ENCODE results near the gene SLC22A31.

Gene SLC22A31

DNA sequence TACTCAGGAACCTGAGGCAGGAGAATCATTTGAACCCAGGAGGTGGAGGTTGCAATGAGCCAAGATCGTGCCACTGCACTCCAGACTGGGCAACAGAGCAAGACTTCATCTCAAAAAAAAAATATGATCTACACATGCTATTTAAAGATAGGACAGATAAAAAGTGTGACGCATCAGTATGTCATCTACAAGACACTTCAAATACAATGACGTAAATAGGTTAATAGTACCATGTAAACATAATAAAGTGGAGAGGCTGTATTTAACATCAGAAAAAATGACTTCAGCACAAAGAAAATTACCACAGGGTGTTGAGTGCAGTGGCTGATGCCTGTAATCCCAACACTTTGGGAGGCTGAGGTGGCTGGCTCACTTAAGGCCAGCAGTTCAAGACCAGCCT lies 37.4 kb upstream of the SLC22A31 start:
- Histone ChIP-seq H3K27ac (ENCODE audit: low read length) (no peak overlapping the region), H3K9me3 (ENCODE audit: insufficient read depth, low read depth, low read length) (peaks cover 24% of the 10 kb centered on the region; the same call in 1 of the 2 replicates), H3K4me3 (ENCODE audit: low read length) (no peak overlapping the region), H3K4me1 (ENCODE audit: insufficient read depth, low read length) (no peaks in the 10 kb centered on the region), H3K9ac (ENCODE audit: low read depth, low read length) (no peak overlapping the region), H3K36me3 (ENCODE audit: insufficient read depth, low read depth, low read length) (peaks cover 24% of the 10 kb centered on the region), H3K27me3 (ENCODE audit: insufficient read depth, low read length) (no peaks in the 10 kb centered on the region)

- Histone ChIP-seq H3K27ac (ENCODE audit: low read length) (no peak overlapping the region), H3K4me1 (ENCODE audit: insufficient read depth, low read length) (no peaks in the 10 kb centered on the region), H3K9ac (ENCODE audit: low read depth, low read length) (no peak overlapping the region), H3K27me3 (ENCODE audit: insufficient read depth, low read length) (no peaks in the 10 kb centered on the region), H3K36me3 (ENCODE audit: insufficient read depth, low read depth, low read length) (peaks cover 59% of the 10 kb centered on the region), H3K9me3 (ENCODE audit: insufficient read depth, low read depth, low read length) (peaks cover 49% of the 10 kb centered on the region), H3K4me3 (ENCODE audit: low read length) (no peak overlapping the region)
Observed at GRCh38 chr16:89233678-89234490, 33.5 kb upstream of the SLC22A31 start.

DNA sequence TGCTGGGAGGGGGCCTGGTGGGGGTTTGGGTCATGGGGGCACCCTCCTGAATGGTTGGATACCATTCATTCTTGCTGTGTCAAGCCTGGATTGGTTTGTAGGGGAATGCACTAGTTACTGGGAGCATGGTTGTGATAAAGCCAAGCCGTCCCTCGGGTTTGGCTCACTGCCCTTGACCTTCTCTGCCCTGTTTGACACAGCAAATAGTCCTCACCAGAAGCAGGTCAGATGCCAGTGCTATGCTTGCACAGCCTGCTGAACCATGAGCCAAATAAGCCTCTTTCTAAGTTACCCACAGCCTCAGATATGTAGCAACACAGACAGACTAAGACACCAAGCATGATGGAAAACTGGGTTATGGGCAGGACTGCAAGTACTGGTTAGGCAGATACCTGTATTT lies 31.8 kb upstream of the SLC22A31 start:
- Histone ChIP-seq H3K4me1 (ENCODE audit: insufficient read depth, low read length) (no peaks in the 10 kb centered on the region), H3K9ac (ENCODE audit: low read depth, low read length) (no peak overlapping the region), H3K27me3 (ENCODE audit: insufficient read depth, low read length) (no peaks in the 10 kb centered on the region), H3K4me3 (ENCODE audit: low read length) (no peak overlapping the region), H3K9me3 (ENCODE audit: insufficient read depth, low read depth, low read length) (peaks cover 67% of the 10 kb centered on the region), H3K27ac (ENCODE audit: low read length) (no peak overlapping the region), H3K36me3 (ENCODE audit: insufficient read depth, low read depth, low read length) (peaks cover 77% of the 10 kb centered on the region)

- Histone ChIP-seq H3K4me3 (ENCODE audit: low read length) (no peak overlapping the region), H3K9me3 (ENCODE audit: insufficient read depth, low read depth, low read length) (peaks cover 70% of the 10 kb centered on the region), H3K27me3 (ENCODE audit: insufficient read depth, low read length) (no peaks in the 10 kb centered on the region), H3K4me1 (ENCODE audit: insufficient read depth, low read length) (no peaks in the 10 kb centered on the region), H3K9ac (ENCODE audit: low read depth, low read length) (no peak overlapping the region), H3K36me3 (ENCODE audit: insufficient read depth, low read depth, low read length) (peaks cover 91% of the 10 kb centered on the region), H3K27ac (ENCODE audit: low read length) (no peak overlapping the region)
Observed at GRCh38 chr16:89230255-89230654, 29.9 kb upstream of the SLC22A31 start.

DNA sequence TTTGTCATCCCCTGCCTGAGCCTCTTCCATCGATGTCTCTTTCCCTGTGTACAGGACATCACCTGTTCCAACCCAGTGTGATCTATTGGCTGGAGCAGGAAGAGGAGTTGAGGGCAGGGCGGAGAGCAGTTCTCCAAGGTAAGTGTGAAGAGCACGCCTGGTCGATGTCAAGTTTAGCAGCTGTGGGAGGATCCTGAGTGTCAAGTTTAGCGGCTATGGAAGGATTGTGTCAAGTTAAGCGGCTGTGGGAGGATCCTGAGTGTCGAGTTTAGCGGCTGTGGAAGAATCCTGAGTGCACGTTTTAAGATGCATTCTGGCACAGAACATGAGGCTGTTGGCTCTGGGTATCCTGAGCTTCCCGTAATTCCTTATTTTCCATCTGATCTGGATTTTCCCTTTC lies 24.3 kb upstream of the SLC22A31 start:
- Histone ChIP-seq H3K36me3 (ENCODE audit: insufficient read depth, low read depth, low read length) (peaks cover 79% of the 10 kb centered on the region), H3K4me1 (ENCODE audit: insufficient read depth, low read length) (no peaks in the 10 kb centered on the region), H3K9me3 (ENCODE audit: insufficient read depth, low read depth, low read length) (peaks cover 28% of the 10 kb centered on the region), H3K27me3 (ENCODE audit: insufficient read depth, low read length) (no peaks in the 10 kb centered on the region), H3K9ac (ENCODE audit: low read depth, low read length) (no peak overlapping the region), H3K27ac (ENCODE audit: low read length) (no peak overlapping the region), H3K4me3 (ENCODE audit: low read length) (no peak overlapping the region)

DNA sequence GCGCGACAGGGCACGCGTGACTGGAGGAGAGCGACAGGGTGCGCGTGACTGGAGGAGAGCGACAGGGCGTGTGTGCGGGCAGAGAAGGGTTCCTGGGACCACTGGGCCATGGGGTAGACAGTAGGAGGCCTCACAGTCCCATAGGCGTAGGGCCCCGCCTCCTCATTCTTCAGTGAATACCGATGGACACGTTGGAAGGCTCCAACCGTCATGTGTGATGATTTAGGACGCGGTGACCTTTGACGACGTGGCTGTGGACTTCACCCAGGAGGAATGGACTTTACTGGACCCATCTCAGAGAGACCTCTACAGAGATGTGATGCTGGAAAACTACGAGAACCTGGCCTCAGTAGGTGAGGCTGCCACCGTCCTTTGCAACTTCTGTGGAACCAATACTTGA lies 22.6 kb upstream of the SLC22A31 start:
- Histone ChIP-seq H3K4me3 (ENCODE audit: low read length) (no peak overlapping the region), H3K9me3 (ENCODE audit: insufficient read depth, low read depth, low read length) (peaks cover 16% of the 10 kb centered on the region), H3K36me3 (ENCODE audit: insufficient read depth, low read depth, low read length) (peaks cover 64% of the 10 kb centered on the region)

GRCh38 chr16:89221604-89222003 lies 21.3 kb upstream of the SLC22A31 start:
- H3K9me3 ChIP-seq (ENCODE audit: insufficient read depth, low read depth, low read length), result peaks cover 2% of the 10 kb centered on the region
- H3K4me1 ChIP-seq (ENCODE audit: insufficient read depth, low read length), result peaks cover 4% of the 10 kb centered on the region; the same call in 1 of the 2 replicates
- H3K36me3 ChIP-seq (ENCODE audit: insufficient read depth, low read depth, low read length), result peaks cover 50% of the 10 kb centered on the region
- H3K4me3 ChIP-seq (ENCODE audit: low read length), result no peak overlapping the region
- no peak overlapping the region for H3K9ac ChIP-seq (ENCODE audit: low read depth, low read length)
- H3K27ac ChIP-seq (ENCODE audit: low read length), result no peak overlapping the region
- no peaks in the 10 kb centered on the region for H3K27me3 ChIP-seq (ENCODE audit: insufficient read depth, low read length)

More for the DNA sequence above, 22.6 kb upstream of the SLC22A31 start:
- Histone ChIP-seq H3K9ac (ENCODE audit: low read depth, low read length) (no peak overlapping the region), H3K4me1 (ENCODE audit: insufficient read depth, low read length) (no peaks in the 10 kb centered on the region), H3K27ac (ENCODE audit: low read length) (no peak overlapping the region), H3K27me3 (ENCODE audit: insufficient read depth, low read length) (no peaks in the 10 kb centered on the region)

DNA sequence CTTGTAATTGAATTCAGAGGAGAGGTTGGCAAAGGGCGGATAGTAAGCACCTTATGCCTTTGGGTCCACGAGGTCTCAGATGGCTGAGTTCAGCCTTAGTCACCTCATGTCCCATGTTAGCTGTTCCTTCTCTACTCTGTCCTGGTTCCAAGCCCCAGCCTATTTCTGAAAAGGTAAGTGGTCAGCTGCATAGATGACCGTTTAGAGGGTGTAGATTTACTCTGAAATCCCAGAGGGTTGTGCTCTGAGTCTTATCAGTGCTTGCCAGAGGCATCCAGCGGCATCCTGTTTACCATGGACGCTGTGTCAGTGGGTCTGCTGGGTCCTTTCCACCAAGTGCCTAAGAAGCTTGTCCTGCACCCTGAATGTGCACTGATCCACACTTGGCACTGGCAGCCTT lies 19.0 kb upstream of the SLC22A31 start:
- no peak overlapping the region for H3K4me3 ChIP-seq (ENCODE audit: low read length)
- H3K27me3 ChIP-seq (ENCODE audit: insufficient read depth, low read length), result no peaks in the 10 kb centered on the region
- H3K4me1 ChIP-seq (ENCODE audit: insufficient read depth, low read length), result peaks cover 4% of the 10 kb centered on the region; the same call in 1 of the 2 replicates
- H3K27ac ChIP-seq (ENCODE audit: low read length), result no peak overlapping the region
- H3K36me3 ChIP-seq (ENCODE audit: insufficient read depth, low read depth, low read length), result peaks cover 29% of the 10 kb centered on the region
- no peaks in the 10 kb centered on the region for H3K9me3 ChIP-seq (ENCODE audit: insufficient read depth, low read depth, low read length)
- no peak overlapping the region for H3K9ac ChIP-seq (ENCODE audit: low read depth, low read length)

- Histone ChIP-seq H3K9me3 (ENCODE audit: insufficient read depth, low read depth, low read length) (no peaks in the 10 kb centered on the region), H3K36me3 (ENCODE audit: insufficient read depth, low read depth, low read length) (peaks cover 18% of the 10 kb centered on the region), H3K9ac (ENCODE audit: low read depth, low read length) (peak within 1 kb of the TSS; percentile 88), H3K27me3 (ENCODE audit: insufficient read depth, low read length) (no peaks in the 10 kb centered on the region), H3K27ac (ENCODE audit: low read length) (no peak within 1 kb of the TSS), H3K4me1 (ENCODE audit: insufficient read depth, low read length) (peaks cover 4% of the 10 kb centered on the region; the same call in 1 of the 2 replicates), H3K4me3 (ENCODE audit: low read length) (peak within 1 kb of the TSS; percentile 95)
Observed at GRCh38 chr16:89217388-89218191, 17.3 kb upstream of the SLC22A31 start, which contains the start of gene ZNF778. ZNF778 (plus strand) TSS chr16:89217703; CDS start chr16:89221128, 3,425 bp downstream.

DNA sequence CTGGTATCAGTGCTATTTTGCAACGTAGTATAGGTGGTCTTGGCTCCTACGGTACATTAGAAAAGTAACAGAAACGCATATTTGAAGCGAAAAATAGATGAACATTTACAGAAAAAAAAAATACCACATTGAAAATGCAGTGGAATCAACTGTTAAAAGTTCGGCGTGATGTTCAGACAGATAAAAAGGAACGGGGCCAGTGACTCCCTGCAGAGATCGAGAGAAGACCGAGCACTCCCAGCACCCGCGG lies 16.7 kb upstream of the SLC22A31 start:
- Histone ChIP-seq H3K27me3 (ENCODE audit: insufficient read depth, low read length) (no peaks in the 10 kb centered on the region), H3K27ac (ENCODE audit: low read length) (no peak overlapping the region), H3K36me3 (ENCODE audit: insufficient read depth, low read depth, low read length) (peaks cover 14% of the 10 kb centered on the region), H3K9me3 (ENCODE audit: insufficient read depth, low read depth, low read length) (no peaks in the 10 kb centered on the region), H3K4me1 (ENCODE audit: insufficient read depth, low read length) (peaks cover 4% of the 10 kb centered on the region; the same call in 1 of the 2 replicates), H3K9ac (ENCODE audit: low read depth, low read length) (peak overlapping the region; percentile 88), H3K4me3 (ENCODE audit: low read length) (peak overlapping the region; percentile 95)

- Histone ChIP-seq H3K36me3 (ENCODE audit: insufficient read depth, low read depth, low read length) (peaks cover 9% of the 10 kb centered on the region), H3K9me3 (ENCODE audit: insufficient read depth, low read depth, low read length) (no peaks in the 10 kb centered on the region), H3K27ac (ENCODE audit: low read length) (no peak overlapping the region), H3K4me3 (ENCODE audit: low read length) (peak overlapping the region; percentile 95), H3K4me1 (ENCODE audit: insufficient read depth, low read length) (peaks cover 4% of the 10 kb centered on the region; the same call in 1 of the 2 replicates), H3K9ac (ENCODE audit: low read depth, low read length) (peak overlapping the region; percentile 88; the same call in 1 of the 2 replicates), H3K27me3 (ENCODE audit: insufficient read depth, low read length) (no peaks in the 10 kb centered on the region)
Observed at GRCh38 chr16:89216315-89217137, 16.2 kb upstream of the SLC22A31 start.

Measured in iPS-20b (cell line).